Right lung (tissue), 5 donors: ENCODE results near the gene MRPL20. TPM values are rescaled to one million over a fixed set of nuclear protein-coding genes. Genes with fewer than 3 reads are reported as not detected.
"Not testable (repeated sequence)": the region's sequence is repeated elsewhere in the genome, so short reads cannot be mapped to it uniquely, and the experiment has no call there.

Source experiments
- DNase-seq, 2 donors: peaks; one replicate each; pipeline ENCODE4 v3.0.0-alpha.2; 2013
- polyA plus RNA-seq, 5 donors: library from polyadenylated mRNA; unstranded; fragments of 120-200 nt; gene quantifications; one replicate each; pipeline versions ENCODE4 v1.2.1 to v1.2.3, GENCODE V29; 2013; ENCODE audit warnings: inconsistent platforms in 1 of 5, low replicate concordance in 1 of 5; ENCODE audit not compliant: insufficient read length in 5 of 5, insufficient read depth in 1 of 5

The MRPL20 gene
- polyA plus RNA-seq, 5 donors: 88.3 to 150 (median 104) TPM

DNA sequence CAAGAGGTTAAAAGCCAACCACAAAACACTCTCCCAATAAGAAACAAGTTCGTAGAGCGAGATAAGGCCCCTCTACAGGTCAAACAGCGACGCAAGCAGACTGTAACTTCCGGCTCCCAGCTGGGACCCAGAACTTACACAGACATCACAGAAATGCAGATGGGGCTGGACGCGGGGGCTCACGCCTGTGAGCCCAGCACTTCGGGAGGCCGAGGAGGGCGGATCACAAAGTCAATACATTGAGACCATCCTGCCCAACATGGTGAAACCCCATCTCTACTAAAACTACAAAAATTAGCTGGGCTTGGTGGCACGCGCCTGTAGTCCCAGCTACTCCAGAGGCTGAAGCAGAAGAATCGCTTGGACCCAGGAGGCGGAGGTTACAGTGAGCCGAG, 19.0 kb downstream of the MRPL20 start:
- DNase-seq: no peak

DNA sequence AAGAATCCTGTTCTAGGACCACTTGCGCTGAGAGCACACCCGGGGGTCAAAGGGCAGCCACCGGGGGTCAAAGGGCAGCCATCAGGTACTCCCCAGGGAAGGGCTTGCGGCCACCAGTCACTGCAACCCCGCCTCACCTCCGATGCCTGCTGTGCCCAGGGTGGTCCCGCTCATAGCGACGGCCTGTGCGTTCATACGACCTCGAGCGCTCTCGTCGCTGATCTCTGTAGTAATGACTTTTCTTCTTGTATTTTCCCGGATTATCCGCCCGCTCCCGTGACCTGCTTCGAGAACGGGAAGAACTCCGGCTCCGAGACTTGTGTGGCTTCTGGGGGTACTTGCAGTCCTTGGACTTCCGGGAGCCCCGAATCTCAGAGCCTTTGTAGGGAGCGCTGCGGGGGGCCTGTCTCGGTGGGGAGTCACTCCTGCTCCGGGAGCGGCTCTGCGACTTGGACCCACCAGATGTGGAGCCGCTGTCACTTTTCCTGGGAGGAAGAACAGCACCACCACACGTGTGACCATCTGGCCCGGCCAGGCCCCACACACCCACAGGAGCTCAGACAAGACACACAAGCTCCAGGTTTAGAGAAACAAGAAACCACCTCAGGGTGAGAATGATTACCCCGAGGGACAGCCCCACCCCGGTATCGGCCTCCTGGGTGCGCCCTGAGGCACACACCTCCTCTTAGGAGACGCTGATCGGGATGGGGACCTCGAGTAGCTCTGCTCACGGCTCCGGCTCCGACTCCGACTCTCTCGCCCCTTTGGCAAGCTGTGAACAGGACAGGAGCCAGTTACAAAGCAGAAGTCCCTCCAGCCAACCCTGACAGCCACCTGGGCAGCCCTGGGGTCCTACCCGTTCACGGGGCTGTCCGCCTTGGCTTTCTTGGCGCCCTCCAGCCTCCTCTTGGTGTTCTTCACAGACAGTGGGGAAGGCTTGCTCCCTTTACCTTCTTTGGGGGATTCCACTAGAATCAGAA, 19.7 kb downstream of the MRPL20 start:
- no peak for DNase-seq

DNA sequence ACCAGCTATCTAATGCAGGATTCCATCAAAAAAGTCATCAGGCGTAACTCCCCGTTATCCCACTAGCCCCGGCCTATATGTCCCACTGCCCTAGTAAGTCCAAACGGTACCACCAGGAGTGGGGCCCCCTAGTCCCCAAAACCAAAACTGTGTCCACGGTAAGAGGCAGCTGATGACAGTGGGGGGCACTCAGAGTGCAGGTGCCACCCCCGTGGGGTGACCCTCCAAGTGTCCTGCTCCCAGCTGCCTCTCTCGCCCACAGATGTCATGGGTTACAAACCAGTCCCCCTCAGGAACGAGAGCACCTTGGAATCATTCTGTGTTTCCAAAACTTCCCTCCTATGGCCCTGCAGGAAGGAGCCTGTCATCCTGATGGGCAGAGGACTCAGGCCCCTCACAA, 21.2 kb downstream of the MRPL20 start:
- no peak for DNase-seq

DNA sequence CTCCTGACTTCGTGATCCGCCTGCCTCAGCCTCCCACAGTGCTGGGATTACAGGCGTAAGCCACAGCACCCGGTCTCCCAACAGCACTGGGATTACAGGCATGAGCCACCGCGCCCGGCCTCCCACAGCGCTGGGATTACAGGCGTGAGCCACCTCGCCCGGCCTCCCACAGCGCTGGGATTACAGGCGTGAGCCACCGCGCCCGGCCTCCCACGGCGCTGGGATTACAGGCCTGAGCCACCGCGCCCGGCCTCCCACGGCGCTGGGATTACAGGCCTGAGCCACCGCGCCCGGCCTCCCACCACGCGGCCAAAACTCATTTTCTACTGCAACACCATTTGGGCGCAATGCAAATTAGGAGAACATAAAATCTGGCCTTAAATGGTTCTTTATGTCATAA, 21.8 kb downstream of the MRPL20 start:
- DNase-seq: not testable (repeated sequence)

- DNase-seq: no peak
These were observed 25.8 kb downstream of the MRPL20 start for GRCh38 chr1:1381294-1381693.

- no peak for DNase-seq
These were observed 26.2 kb downstream of the MRPL20 start for GRCh38 chr1:1380860-1381259.

DNA sequence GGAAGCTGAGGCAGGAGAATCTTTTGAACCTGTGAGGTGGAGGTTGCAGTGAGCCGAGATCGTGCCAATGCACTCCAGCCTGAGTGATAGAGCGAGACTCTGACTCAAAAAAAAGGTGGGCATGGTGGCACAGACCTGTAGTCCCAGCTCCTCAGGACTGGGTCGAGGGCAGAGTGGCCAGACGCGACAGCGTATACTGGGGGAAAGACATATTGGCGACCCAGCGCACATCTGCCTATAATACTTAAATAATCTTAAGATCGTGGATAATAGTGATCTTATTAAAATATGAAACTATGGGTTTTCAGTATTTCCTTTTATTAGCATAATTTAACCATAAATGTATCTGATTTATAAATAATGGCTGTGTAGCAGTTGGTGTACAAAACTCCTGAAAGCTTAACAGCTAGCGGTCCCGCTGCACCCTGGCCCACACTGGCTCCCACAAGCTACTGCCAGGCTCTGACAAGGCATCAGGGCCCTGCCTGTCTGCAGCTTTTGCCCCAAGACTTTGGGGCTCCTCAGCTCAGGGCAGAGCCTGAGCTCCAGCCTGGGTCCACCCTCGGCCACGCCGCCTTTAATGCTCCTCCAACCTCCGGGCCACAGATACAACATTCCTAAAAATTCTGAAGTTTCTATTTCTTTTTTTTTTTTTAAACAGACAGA, 29.4 kb downstream of the MRPL20 start:
- no peak for DNase-seq

DNA sequence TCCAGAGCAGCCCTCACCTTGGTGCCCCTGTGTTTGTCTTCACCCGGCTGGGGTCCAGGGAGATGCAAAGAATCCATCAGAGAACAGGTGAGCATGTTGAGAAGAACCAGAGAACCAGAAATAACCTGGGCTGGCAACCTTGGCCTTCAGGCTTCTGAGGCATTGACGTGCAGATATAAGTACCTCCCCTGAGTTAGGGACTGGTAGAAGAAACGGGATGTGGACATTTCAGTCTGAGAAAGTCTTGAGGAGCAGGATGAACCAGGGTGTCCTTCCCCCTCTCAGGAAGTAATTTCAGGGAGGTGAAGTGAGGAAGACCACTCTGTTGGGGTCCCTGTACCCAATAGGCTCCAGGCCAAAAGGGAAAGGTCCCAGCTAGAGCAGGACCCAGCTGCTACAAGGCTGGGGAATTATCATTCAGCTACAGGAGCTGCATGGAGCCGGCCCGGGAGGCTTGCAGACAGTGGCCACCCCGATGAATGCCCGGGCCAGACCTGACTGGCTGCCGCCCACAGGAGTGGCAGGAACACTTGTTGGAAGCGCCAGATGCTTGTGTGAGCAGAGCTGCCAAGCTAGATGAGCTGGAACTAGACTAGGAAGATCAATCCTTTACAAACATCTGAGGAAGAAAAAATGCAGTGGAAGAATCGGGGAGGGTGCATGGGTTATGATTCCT, 30.4 kb downstream of the MRPL20 start:
- DNase-seq: no peak

DNA sequence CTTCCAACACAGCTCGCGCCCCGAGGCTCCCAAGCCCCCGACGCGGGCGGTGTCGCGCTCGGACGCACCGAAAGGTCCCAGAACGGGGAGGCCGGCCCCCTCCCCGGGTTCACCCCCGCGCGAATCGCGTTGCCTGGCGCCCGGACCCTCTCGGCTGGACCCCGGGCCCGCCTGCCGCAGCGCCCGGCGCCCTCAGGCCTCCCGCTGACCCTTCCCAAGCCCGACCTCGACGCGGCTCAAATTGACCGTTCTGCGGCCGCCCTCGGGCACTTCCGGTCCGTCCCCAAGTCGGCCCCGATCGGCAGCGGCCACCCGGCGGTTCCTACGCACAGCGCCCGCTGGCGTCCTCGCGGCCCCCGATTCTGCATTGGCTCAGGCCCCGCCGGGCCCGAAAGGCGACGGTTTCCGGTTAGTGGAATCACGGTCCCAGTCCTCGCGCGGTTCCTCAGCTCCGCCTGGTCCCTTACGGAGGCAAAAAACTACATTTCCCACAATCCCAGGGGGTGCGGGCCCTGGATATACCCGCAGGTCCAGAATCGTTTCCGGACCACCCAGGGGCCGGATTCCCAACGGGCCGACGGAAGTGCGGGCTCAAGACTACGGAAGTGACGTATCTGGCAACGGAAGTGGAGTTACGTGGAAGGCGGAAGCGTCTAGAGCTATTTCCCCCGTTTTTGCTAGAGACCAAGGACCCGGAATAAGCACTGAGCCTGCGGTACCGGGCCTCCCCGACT, 32.0 kb downstream of the MRPL20 start, which contains the start of gene AURKAIP1:
Gene AURKAIP1 (minus strand): TSS at position 279 of the 734 bp plus-strand sequence. CDS start 451 bp downstream, outside the sequence.
- peak; percentile 100 for DNase-seq

DNA sequence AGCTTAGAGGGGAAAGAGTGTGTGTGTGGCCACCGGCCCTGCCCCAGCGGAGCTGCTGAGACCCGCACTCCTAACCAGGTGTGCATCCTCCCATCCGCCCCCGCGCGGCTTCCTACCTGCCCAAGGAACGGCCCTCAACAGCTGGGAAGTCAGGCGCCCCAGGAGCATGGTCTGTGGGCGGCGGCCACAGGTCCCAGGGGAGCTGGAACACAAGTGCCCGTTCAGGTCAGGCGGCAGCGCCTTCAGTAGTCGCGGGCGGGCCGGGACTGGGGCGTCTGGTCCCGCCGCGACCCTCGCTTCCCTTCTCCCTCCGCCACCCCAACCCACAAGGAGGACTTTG, 32.5 kb downstream of the MRPL20 start:
- DNase-seq: no peak

DNA sequence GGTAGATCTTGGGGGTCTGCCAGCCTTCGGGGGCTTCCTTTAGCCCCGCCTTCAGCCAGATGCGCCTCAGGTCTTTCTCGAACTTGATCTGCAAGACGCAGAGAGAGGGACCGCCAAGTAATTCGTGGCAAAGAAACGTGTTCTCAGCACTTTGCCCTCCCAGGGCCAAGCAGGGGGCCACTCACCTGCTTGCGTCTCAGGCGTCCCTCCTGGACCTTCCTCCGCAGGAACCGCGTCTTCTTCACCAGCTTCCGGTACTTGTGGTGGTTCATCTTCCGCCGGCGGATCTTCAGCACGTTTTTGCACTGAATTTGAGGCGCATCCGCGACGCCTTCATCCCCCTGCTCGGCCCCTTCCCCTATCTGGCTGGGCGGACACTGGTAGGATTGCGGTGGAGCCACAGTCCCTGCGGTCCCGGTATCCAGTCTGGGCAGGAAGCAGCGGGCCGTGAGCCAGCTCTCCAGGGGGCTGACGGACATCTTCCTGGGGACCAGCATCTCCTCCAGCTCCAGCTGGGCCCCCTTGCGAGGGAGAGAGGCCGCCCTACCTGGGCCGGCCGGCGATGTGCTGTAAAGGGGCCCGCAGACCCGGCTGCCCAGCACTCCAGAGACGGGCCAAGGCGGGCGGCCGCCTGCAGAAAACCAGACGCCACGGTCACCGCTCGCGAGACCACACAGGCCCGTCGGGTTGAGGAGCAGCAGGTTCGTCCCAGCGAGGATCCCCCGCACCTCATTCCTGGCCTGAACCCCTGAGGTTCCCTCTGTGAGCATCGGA, 33.1 kb downstream of the MRPL20 start:
- no peak for DNase-seq

- no peak for DNase-seq
These were observed 33.9 kb downstream of the MRPL20 start for GRCh38 chr1:1373051-1373814.

GRCh38 chr1:1371746-1372711, 35.1 kb downstream of the MRPL20 start:
- no peak for DNase-seq

- DNase-seq: no peak
These were observed 35.7 kb downstream of the MRPL20 start for GRCh38 chr1:1371364-1371745.

- DNase-seq: no peak
These were observed 36.3 kb downstream of the MRPL20 start for GRCh38 chr1:1370771-1371300.

DNA sequence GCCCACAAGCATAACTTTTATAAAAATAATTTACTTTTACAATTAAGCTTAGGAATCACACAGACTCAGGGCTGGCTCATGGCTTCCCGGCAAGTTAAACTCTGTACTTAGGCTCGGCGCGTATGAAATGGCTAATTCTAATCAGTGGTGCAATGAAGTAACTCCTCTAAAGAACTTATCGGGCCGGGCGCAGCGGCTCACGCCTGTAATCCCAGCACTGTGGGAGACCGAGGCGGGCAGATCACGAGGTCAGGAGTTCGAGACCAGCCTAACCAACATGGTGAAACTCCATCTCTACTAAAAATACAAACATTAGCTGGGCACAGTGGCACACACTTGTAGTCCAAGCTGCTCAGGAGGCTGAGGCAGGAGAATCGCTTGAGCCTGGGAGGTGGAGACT, 37.0 kb downstream of the MRPL20 start:
- not testable (repeated sequence) for DNase-seq

DNA sequence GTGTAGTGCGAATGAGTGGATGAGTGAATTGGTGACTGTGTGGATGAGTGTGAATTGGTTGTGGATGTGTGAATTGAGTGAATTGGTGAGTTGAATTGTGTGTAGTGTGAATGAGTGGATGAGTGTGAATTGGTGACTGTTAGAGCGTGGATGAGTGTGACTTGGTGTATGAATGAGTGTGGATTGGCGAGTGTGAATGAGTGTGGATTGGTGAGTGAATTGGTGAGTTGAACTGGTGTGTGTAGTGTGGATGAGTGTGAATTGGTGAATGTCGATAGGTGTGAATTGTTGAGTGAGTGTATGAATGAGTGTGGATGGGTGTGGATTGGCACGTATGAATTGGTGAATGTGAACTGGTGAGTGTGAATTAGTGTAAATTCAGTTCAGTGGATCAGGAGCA, 39.8 kb downstream of the MRPL20 start:
- DNase-seq: no peak

DNA sequence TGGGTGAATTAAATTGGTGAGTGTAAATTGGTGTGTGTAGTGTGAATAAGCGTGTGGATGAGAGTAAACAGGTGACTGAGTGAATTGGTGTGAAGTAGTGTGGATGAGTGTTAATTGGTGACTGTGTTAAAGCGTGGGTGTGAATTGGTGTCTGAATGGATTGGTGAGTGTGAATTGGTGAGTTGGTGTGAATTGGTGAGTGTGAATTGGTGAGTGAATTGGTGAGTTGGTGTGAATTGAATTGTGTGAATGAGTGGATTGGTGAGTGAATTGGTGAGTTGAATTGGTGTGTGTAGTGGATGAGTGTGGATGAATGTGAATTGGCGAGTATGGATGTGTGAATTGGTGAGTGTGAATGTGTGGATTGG, 40.4 kb downstream of the MRPL20 start:
- no peak for DNase-seq
